Measurements from ENCODE around the gene ECM2.

ECM2 gene

DNA sequence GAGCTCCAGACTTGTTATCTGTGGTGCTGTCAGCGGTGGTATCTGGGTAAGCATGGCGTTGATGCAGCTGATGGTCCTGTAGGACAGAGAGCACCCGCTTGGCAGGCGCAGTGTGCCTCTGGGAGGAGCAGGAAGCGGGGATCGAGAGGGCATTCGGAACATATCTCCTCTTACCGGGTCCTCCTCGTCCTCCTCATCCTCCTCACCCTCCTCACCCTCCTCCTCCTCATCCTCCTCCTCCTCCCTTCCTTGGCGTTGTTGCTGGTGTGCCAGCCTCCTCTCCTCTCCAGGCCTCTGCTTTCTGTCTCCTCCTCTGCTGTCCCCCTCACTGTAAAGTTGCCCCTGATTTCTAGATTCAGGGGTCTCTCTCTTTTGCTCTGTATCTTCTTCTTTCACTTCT is 21.2 kb downstream of the ECM2 start:
- H3K27ac ChIP-seq, result no peak overlapping the region
- TF ChIP-seq, protein P1, sequence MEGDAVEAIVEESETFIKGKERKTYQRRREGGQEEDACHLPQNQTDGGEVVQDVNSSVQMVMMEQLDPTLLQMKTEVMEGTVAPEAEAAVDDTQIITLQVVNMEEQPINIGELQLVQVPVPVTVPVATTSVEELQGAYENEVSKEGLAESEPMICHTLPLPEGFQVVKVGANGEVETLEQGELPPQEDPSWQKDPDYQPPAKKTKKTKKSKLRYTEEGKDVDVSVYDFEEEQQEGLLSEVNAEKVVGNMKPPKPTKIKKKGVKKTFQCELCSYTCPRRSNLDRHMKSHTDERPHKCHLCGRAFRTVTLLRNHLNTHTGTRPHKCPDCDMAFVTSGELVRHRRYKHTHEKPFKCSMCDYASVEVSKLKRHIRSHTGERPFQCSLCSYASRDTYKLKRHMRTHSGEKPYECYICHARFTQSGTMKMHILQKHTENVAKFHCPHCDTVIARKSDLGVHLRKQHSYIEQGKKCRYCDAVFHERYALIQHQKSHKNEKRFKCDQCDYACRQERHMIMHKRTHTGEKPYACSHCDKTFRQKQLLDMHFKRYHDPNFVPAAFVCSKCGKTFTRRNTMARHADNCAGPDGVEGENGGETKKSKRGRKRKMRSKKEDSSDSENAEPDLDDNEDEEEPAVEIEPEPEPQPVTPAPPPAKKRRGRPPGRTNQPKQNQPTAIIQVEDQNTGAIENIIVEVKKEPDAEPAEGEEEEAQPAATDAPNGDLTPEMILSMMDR (conservative IDR thresholded peaks at IDR 0.05), result no peak

DNA sequence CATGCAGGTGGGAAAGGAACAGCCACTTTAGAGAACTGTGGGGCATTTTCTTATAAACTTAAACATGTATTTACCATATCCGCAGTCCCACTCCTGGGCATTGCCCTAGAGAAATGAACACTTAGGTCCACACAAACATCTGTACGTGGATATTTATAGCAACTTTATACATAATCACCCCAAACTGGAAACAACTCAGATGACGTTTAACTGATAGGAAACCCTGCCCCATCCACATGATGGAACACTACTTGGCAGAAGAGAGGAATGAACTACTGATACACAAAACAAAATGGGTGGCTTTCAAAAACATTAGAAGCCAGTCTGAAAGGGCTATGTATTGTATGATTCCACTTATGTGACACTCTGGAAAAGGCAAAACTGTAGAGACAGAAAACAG is 22.4 kb downstream of the ECM2 start:
- no peak overlapping the region for H3K27ac ChIP-seq
- TF ChIP-seq, protein P1 (conservative IDR thresholded peaks at IDR 0.05), result no peak

DNA sequence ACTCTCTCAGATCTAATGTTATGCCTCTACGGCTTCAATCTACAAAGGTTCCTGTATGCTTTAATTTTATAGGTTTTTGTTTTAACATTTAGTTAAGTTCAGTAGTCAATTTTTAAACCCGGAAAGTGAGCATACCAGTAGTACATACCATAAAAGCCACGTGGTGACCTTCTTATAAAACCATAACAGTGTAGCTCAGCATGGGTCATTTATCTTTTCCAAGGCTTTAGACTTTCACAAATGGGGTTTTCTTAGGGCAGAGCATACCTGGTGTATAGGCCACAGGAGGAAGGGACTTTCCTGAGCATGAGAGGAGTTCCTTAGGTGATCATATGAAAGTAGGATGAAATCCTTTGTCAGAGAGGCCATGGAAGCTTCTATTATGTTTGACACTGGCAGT is 23.2 kb downstream of the ECM2 start:
- TF ChIP-seq, protein P1 (conservative IDR thresholded peaks at IDR 0.05), result no peak

DNA sequence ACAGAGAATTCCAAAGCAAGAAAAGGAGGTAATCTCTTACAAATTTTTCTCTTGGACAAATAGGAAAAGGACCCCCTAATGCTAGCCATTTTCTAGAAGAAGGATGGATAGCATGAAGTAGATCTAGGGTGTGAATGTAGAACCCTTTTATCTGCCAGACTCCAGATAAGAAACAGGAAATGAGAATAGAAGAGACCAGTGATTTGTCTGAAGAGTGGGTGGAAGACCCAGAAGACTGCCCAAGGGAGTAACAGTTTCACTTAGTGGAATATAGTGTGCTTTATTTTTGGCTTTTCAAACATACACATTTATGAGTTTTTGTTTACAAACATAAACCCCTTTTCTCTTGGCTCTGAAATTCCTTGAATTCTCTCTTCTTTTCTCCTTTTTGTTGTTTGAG is 25.0 kb downstream of the ECM2 start:
- TF ChIP-seq, protein P1 (conservative IDR thresholded peaks at IDR 0.05), result no peak
- no peak overlapping the region for H3K27ac ChIP-seq

More for the DNA sequence above, 23.2 kb downstream of the ECM2 start:
- H3K27ac ChIP-seq, result no peak overlapping the region

DNA sequence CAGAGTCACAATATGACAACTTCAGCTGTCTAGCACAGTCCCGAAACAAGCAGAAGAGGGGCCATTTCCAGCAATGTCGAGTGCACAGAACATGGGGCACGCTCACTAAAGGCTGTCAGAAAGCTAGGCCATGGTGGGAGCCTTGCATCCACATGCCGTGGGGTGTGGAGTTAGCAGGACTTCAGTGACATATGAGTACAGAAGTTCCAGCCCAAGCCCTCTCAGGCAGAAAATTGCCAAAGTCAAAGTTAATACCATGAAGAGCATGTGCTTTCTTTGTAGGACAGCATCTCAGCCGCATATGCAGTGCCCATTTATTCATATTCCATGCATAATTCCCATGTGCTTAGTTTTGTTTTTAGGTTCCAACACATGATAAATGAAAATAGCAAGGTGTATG is 26.7 kb downstream of the ECM2 start:
- TF ChIP-seq, protein P1 (conservative IDR thresholded peaks at IDR 0.05), result no peak
- no peak overlapping the region for H3K27ac ChIP-seq

DNA sequence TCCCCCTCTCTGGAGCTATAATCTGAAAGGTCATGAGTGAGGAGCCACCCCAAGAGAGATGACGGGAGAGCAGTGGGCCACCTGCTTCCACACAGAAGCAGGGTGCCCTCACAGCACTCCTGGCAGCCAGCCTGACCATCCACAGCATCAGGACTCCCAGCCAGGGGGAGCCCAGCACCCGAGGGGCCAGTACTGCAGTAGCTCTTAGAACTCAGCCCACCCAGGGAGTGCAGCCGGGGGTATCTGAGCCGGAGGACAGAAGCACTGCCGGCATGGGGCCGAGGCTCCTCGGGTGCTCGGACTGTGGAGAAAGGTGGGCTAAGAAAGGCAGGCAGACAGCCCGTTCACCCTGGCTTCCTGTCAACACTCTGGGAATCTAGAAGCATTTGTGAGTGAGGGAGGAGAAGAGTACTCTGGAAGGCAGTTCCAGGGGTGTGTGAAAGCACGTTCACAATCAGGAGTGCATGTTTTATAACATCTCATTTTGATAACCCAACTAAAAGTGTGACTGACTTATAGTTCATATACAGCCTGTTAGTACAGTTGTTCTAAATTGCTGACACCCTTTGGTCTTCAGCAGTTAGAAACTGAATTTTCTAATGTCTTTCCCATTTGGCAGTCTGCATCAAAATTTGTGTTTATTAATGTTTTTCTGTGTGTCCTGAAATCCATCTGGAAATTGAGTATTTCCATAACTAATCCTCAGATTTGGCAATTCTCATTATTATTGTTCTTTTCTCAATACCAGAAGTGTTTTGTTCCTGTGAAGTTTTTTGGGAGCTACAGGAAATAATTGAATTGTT is 27.6 kb downstream of the ECM2 start:
- no peak overlapping the region for H3K27ac ChIP-seq
- TF ChIP-seq, protein P1 (conservative IDR thresholded peaks at IDR 0.05), result no peak

DNA sequence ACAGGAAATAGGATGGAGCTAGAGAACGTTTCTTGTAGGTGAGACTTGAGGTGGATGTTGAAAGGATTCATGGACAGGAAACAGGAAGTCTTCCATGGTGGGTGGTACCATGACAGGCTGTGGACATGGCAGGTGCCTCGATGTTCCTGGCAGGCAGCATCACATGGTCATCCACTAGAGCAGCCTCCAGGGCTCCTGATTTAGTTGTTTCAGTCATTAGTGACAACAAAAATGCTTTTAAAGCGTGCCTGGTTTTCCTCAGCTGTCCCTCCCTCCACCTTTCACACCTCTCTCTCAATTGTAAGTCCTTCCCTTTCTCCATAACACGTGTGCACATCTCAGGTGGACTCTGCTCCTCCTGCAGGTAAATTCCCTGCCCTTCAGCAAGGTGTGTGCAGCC is 28.3 kb downstream of the ECM2 start:
- TF ChIP-seq, protein P1 (conservative IDR thresholded peaks at IDR 0.05), result no peak
- H3K27ac ChIP-seq, result no peak overlapping the region
